ENCODE data around the gene KCNJ9. TPM values are rescaled to one million over a fixed set of nuclear protein-coding genes. Genes with fewer than 3 reads are reported as not detected.

KCNJ9 gene
- total RNA-seq, 1 experiment from 2014 or later = 0.09 TPM

DNA sequence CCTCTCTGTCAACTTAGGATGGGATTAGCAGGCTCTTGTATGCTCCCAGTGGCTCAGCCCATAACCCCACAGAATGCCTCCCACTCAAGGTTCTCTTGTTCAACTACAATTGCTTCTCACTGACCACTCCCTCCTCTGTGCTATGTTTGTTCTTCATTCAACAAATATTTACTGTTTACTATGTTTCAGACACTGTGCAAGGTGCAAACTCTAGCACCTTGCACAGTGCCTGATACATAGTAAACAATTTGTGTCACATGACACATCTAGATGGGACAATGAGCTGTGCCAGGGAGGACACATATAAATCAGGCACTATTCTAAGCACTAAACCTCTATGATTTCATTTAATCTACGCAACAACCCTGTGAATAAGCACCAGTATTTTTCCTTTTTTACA, 49.6 kb downstream of the KCNJ9 start (continued):
- TF ChIP-seq, protein P1, sequence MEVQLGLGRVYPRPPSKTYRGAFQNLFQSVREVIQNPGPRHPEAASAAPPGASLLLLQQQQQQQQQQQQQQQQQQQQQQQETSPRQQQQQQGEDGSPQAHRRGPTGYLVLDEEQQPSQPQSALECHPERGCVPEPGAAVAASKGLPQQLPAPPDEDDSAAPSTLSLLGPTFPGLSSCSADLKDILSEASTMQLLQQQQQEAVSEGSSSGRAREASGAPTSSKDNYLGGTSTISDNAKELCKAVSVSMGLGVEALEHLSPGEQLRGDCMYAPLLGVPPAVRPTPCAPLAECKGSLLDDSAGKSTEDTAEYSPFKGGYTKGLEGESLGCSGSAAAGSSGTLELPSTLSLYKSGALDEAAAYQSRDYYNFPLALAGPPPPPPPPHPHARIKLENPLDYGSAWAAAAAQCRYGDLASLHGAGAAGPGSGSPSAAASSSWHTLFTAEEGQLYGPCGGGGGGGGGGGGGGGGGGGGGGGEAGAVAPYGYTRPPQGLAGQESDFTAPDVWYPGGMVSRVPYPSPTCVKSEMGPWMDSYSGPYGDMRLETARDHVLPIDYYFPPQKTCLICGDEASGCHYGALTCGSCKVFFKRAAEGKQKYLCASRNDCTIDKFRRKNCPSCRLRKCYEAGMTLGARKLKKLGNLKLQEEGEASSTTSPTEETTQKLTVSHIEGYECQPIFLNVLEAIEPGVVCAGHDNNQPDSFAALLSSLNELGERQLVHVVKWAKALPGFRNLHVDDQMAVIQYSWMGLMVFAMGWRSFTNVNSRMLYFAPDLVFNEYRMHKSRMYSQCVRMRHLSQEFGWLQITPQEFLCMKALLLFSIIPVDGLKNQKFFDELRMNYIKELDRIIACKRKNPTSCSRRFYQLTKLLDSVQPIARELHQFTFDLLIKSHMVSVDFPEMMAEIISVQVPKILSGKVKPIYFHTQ (CRISPR knock-in tag; IDR thresholded peaks at IDR 0.05) = no peak
- TF ChIP-seq ZNF263 (CRISPR knock-in tag; IDR thresholded peaks at IDR 0.05; ENCODE audit: low read depth) (no peak), TCF7 (CRISPR knock-in tag; IDR thresholded peaks at IDR 0.05; ENCODE audit: low read depth) (no peak), RORB (CRISPR knock-in tag; IDR thresholded peaks at IDR 0.05) (no peak), NFYB (CRISPR knock-in tag; conservative IDR thresholded peaks at IDR 0.05; ENCODE audit: low read depth) (no peak), KAT7 (CRISPR knock-in tag; IDR thresholded peaks at IDR 0.05; ENCODE audit: borderline replicate concordance) (no peak), SMAD3 (CRISPR knock-in tag; IDR thresholded peaks at IDR 0.05; ENCODE audit: borderline replicate concordance) (no peak)
- TF ChIP-seq, protein P2, sequence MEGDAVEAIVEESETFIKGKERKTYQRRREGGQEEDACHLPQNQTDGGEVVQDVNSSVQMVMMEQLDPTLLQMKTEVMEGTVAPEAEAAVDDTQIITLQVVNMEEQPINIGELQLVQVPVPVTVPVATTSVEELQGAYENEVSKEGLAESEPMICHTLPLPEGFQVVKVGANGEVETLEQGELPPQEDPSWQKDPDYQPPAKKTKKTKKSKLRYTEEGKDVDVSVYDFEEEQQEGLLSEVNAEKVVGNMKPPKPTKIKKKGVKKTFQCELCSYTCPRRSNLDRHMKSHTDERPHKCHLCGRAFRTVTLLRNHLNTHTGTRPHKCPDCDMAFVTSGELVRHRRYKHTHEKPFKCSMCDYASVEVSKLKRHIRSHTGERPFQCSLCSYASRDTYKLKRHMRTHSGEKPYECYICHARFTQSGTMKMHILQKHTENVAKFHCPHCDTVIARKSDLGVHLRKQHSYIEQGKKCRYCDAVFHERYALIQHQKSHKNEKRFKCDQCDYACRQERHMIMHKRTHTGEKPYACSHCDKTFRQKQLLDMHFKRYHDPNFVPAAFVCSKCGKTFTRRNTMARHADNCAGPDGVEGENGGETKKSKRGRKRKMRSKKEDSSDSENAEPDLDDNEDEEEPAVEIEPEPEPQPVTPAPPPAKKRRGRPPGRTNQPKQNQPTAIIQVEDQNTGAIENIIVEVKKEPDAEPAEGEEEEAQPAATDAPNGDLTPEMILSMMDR (IDR thresholded peaks at IDR 0.05) = no peak
- TF ChIP-seq, protein P3, sequence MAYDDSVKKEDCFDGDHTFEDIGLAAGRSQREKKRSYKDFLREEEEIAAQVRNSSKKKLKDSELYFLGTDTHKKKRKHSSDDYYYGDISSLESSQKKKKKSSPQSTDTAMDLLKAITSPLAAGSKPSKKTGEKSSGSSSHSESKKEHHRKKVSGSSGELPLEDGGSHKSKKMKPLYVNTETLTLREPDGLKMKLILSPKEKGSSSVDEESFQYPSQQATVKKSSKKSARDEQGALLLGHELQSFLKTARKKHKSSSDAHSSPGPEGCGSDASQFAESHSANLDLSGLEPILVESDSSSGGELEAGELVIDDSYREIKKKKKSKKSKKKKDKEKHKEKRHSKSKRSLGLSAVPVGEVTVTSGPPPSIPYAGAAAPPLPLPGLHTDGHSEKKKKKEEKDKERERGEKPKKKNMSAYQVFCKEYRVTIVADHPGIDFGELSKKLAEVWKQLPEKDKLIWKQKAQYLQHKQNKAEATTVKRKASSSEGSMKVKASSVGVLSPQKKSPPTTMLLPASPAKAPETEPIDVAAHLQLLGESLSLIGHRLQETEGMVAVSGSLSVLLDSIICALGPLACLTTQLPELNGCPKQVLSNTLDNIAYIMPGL (CRISPR knock-in tag; IDR thresholded peaks at IDR 0.05) = no peak

DNA sequence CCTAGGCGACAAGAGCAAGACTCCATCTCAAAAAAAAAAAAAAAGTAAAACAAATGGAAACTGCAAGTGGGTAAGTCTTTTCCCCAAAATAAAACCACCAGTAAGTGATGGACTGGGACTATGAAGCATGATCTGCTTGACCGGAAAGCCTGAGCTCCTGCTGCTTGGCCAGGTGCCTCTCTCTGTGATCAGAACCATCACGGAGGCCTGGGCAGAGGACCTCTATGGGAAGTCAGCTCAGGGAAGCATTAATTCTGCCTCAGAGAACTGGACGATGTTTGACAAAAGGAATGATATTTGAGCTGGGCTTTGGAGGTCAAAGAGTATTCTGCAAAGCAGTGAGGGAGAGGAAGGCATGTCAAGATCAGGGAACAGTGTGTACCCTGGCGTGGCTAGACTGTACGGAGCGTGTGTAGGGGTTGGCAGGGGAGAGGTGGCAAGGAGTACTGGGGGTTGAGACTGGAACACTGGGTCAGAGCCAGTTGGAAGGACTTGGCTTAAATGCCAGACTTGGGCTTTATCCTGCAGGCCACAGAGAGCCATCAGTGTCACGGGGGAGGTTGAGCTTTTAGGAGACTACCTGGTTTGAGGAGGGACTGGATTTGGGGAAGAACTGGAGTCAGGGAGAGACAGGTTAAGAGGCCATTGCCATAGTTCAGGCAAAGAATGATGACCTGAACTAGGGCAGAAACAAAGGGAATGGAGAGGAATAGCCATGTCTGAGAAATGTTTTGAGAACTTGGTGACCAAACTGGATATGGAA, 50.6 kb downstream of the KCNJ9 start:
- H3K4me3 Mint-ChIP-seq = no peak overlapping the region
- peaks cover 5% of the 10 kb centered on the region; the same call in 1 of the 2 replicates for H3K4me1 Mint-ChIP-seq
- ATAC-seq (no peak), DNase-seq (ENCODE audit: low spot score) (no peak)
- ChIA-PET CTCF (interaction anchor here (1.3 to 2.0 kb wide), 3 partner anchors 16 to 88 kb away, joined by 3 to 6 read pairs (median 4); no protein-coding TSS in a partner anchor), POLR2A (no interaction called here)
- H3K27me3 Mint-ChIP-seq (ENCODE audit: low read depth) = no peaks in the 10 kb centered on the region
- TF ChIP-seq SMAD3 (CRISPR knock-in tag; IDR thresholded peaks at IDR 0.05; ENCODE audit: borderline replicate concordance) (no peak), ETV6 (CRISPR knock-in tag; IDR thresholded peaks at IDR 0.05) (no peak), ESRRA (CRISPR knock-in tag; IDR thresholded peaks at IDR 0.05; ENCODE audit: borderline replicate concordance) (no peak), MYBL2 (CRISPR knock-in tag; IDR thresholded peaks at IDR 0.05) (no peak), JUN (CRISPR knock-in tag; IDR thresholded peaks at IDR 0.05) (no peak)
- TF ChIP-seq, protein P1 (CRISPR knock-in tag; IDR thresholded peaks at IDR 0.05) = no peak
- TF ChIP-seq, protein P4, sequence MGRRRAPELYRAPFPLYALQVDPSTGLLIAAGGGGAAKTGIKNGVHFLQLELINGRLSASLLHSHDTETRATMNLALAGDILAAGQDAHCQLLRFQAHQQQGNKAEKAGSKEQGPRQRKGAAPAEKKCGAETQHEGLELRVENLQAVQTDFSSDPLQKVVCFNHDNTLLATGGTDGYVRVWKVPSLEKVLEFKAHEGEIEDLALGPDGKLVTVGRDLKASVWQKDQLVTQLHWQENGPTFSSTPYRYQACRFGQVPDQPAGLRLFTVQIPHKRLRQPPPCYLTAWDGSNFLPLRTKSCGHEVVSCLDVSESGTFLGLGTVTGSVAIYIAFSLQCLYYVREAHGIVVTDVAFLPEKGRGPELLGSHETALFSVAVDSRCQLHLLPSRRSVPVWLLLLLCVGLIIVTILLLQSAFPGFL (CRISPR knock-in tag; IDR thresholded peaks at IDR 0.05; ENCODE audit: borderline replicate concordance) = no peak
- no peaks in the 10 kb centered on the region for H3K9me3 Mint-ChIP-seq
- no peak overlapping the region for H3K27ac Mint-ChIP-seq
- H3K36me3 Mint-ChIP-seq = peaks cover 39% of the 10 kb centered on the region
